ENCODE measurements around the gene PPP2R3C.
"Not testable (repeated sequence)": the region's sequence is repeated elsewhere in the genome, so short reads cannot be mapped to it uniquely, and the experiment has no call there.

The PPP2R3C gene

DNA sequence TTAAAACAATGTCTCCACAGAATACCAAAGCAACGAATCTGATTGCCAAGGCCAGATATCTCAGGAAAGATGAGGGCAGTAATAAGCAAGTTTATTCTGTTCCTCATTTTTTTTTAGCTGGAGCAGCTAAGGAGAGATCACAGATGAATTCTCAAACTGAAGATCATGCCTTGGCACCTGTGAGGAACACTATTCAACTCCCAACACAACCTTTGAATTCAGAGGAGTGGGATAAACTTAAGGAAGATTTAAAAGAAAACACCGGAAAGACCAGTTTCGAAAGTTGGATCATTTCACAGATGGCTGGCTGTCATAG is 1.6 kb upstream of the PPP2R3C start:
- no peak for DNase-seq

DNA sequence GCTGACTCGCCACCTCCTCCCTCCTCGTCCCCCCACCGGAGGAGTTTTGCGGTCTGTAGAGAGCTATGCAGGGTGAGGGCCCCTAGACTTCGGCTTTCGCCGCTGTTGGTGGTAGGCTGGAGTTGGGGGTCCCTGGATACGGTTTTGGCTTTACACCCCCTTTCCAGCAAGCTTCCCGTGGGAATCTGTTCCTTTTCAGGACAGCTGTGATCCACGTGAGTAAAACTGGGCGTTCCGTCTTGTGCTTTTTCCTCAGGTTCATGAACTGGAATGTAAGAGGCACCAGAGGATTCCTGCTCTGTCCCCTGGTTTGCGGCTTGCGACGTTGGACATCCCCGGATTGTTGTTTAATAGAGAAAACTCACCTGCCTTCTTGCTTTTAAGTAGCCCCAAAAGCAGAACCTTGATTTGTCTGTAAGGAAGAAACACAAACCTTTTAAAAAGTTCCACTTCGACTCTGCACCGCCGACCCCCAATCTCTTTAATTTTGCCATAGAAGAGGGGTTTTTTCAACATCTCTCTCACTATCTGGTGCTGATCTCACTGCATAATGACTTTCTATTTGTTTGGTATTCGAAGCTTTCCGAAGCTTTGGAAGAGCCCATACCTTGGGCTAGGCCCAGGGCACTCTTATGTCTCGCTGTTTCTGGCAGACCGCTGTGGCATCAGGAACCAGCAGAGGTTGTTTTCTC is 1.1 kb upstream of the PPP2R3C start:
- DNase-seq = no peak

DNA sequence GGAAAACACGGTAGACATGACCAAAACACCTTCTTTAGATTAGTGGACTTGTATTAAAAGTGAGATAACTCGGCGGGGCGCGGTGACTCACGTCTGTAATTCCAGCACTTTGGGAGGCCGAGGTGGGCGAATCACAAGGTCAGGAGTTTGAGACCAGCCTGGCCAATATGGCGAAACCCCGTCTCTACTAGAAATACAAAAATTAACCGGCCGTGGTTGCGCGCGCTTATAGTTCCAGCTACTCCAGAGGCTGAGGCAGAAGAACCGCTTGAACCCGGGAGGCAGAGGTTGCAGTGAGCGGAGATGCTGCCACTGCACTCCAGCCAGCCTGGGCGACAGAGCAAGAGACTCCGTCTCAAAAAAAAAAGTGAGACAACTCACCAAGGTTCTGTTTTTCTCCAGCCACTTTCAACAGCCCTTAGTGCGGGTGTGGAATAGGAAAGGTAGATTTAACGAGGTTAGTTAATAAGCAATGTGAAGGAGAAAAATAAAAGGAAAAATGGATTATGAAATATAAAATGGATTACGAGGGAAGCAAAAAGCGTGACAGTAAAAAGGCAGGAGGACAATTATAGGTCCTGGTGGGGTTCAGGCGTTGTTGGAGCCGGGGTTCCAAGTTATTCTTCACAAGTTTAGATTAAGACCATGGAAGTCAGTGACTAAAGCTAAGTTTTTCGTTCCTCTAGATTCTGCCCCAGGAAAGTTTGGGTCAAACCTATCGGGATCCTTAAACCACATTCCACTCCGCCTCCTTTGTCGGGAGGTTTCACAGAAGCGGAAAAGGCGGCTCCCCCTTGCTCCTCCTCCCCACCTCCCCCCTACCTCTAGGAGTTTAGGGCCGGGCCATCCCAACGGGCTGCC is 534 bp downstream of the PPP2R3C start:
- no peak for DNase-seq

DNA sequence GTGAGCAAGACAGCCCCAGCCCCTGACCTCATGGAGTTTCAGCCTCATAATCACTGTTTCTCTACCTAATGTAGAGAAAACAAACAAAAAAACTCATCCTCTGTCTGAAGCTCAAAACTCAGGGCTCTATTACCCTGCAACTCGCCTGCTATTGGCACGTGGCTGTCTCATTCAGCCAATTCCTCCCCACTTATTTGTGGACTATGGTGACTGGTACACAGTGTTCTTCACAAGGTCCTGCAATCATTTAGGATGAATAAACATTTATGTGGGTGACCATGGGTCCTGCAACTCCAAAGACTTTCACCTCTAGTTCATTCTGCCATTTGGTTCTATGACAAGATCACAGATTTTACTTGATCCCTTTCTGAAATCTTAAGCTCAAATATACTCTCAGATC is 4.7 kb downstream of the PPP2R3C start:
- DNase-seq = no peak

DNA sequence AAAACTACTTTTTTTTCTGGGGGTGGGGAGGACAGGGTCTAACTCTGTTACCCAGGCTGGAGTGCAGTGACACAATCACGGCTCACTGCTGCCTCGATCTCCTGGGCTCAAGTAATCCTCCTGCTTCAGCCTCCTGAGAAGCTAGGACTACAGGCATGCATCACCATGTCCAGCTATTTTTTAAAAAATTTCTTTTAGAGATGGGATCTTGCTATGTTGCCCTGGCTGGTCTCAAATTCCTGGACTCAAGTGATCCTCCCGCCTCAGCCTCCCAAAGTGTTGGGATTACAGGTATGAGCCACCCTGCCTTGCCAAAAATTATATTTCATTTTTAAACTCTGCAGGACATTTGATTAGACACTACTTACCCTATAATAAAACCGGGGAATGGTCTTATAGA is 5.5 kb downstream of the PPP2R3C start:
- no peak for DNase-seq

DNA sequence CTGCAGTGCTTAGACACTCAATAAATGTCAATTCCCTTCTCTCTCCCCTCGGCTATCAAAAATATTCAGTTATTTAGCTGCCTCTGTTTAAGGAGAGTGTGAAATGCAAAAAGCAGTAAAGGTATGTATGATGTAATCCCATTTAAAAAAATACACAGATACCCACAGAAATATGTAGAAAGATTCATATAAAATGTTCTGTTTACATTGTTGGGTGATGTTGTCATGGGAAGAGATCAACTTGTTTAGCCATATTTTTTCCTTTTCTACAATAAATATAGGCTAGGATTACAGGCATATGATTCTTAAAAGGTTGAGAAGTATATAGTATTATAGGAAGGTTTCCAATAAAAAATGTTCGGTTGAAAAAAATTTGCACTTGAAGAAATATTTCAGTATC is 7.8 kb downstream of the PPP2R3C start:
- no peak for DNase-seq

DNA sequence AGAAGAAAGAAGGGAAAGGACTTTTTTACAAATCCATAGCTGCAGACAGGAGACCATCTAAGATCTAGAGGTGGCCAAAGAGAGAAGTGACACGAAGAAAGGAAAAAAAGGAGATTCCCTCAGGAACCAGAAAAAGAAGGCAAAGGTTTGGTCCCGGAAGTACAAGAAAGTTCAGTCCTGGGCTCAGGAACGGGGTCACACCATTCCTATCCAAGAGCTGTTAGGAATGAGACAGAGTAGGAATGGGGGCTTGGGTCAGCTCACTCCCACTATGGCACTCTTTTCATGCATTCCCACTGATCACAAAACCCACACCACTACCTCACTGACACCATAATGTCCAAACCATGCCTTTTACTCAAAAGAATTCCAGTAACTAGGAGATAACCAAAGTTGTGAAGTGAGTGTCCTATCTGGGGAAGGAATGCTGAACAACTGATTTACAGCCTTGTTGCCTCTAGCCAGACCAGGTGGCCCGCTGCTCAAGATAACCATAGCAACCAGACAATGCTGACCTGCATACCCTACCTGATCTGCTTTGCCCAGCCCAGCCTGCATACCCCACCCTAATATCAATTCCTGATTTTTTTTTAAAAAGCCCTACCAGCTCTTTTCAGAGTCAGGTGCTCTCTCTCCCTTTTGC is 8.4 kb downstream of the PPP2R3C start:
- DNase-seq = no peak

DNA sequence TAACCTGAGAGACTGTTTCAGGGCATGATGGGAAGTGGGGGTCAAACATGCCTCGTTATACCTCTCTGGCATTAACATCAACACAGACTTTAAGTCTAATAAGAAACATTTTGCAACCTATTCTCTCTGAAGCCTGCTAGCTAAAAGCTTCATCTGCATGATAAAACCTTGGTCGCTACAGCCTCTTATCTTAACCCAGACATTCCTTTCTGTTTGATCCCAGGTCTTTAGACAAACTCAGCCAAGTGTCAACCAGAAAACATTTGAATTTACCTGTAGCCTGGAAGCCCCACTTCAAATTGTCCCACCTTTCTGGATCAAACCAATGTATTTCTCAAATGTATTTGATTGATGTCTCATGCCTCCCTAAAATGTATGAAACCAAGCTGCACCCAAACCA is 9.1 kb downstream of the PPP2R3C start:
- DNase-seq = no peak

DNA sequence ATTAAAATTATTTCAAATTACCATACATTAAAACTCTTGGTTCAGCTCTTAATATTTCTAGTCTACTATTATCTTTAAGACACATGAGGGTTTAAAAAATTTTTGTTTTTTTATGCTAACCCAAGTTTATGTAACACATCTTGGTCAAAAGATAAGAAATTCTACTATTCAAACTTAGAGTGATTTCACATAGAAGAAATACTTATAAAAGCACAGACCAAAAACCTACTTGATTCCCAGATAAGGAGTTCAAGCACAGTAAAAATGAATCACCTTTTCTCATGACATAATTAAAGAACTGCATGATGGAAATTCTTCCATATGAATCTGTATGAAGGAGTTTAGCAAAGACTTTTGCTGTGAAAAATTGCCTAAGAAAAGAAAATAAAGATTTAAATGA is 13.9 kb downstream of the PPP2R3C start:
- no peak for DNase-seq

DNA sequence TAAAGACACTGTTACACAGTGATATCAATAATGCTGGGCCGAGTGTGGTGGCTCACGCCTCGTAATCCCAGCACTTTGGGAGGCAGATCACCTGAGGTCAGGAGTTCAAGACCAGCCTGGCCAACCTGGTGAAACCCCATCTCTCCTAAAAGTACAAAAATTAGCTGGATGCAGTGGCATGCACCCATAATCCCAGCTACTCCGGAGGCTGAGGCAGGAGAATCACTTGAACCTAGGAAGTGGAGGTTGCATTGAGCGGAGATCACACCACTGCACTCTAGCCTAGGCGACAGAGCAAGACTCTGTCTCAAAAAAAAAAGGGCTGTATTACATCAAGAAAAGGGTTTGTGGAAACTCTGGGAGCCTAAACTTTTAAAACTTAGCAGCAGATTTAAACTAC is 27.1 kb downstream of the PPP2R3C start:
- not testable (repeated sequence) for DNase-seq

DNA sequence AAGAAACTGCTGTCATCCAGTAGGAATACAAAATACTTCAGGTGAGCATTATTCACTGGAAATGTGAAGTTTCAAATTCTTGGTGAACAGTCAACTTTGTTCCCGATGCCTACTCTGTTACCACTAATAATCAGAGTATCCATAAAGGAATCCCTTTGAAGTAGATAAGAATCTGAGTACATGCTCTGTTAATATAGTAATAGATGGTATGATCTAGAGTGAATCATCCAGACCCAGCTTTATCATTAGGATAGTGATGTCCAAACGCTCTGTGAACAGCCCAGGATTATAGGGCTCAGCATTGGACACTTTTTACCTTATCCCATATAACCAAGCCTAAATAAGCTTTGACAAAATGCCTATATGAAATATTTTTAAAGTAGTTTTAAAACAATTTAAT is 33.3 kb downstream of the PPP2R3C start:
- no peak for DNase-seq

DNA sequence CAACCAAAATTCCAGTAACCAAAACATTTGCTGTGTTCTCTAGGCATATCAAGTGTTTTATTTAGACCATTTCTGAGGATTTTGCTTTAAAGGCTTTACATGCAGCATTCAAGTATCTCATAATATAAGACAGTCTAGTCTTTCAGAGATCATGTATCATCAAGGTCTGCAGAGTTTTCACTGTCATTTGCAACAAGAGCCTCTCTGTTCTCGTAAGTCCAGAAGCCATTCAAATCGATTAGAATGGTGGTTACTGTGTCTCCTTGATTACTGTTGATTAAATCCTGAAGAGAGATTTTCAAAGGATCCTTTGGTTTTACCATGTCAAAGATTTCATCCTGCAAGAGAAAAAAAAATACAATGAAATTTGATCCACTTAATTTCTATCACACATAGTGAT is 36.3 kb downstream of the PPP2R3C start:
- no peak for DNase-seq

DNA sequence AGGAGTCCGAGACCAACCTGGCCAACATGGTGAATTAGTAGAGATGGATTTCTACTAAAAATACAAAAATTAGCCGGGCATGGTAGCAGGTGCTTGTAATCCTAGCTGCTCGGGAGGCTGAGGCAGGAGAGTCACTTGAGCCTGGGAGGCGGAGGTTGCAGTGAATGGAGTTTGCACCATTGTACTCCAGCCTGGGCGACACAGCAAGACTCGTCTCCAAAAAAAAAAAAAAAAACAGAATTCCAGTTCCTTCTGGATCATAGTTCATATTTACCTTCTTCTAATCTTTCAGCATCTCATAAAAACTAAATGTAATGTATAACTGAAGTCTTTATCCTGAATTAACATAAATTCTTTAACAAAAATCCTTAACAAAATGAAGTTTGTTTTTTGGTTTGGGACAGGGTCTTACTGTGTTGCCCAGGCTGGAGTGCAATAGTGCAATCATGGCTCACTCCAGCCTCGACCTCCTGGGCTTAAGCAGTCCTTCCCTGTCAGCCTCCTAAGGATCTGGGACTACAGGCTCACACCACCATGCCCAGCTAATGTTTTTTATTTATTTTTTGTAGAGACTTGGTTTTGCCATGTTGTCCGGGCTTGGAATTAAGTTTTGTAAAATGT is 38.1 kb downstream of the PPP2R3C start:
- no peak for DNase-seq

DNA sequence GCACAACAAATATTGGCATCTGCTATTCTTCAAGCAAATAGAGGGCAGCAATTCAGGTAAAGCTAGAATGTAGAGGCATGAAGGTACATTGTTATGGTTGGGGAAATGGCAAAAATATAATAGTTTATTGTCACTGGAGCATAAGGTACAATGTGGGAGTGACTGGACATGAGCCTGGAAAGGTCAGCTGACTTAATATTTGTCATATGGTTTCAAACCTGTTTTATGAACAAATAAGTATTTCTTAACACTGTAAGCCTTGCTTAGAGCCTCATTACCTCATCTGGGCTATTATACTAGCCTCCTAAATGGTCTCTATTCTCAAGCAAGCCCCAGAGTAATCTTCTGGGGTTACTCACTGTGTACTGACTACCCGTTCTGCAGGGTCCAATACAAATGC is 42.0 kb downstream of the PPP2R3C start:
- no peak for DNase-seq

DNA sequence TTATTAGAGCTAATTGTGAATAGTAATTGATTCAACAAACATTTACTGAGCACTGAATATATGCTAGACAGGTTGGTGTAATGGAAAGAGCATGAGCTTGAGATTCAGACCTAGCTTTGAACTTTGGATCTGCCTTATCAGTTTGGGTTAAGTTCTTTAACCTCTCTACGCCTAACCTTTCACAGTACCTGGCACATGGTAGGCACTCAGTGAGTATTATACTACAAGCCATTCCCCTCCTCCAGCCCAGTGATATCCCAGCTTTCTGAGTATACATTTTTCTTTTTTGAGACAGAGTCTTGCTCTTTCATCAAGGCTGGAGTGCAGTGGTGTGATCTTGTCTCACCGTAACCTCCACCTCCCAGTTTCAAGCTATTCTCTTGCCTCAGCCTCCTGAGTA is 43.7 kb downstream of the PPP2R3C start:
- no peak for DNase-seq

DNA sequence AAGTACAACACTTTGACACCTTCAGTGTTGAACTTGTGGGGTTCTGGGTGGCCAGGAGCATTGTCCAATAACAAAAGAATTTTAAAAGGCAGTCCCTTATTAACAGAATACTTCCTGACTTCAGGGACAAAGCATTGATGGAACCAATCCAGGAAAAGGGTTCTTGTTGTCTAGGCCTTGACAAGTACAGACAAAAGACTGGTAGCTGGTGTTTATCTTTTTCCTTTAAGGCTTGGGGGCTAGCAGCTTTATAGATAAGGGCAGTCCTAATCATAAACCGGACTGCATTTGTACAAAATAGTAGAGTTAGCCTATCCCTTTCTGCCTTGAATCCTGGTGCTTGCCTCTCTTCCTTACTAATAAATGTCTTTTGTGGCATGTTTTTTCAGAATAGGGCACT is 48.3 kb downstream of the PPP2R3C start:
- DNase-seq = no peak

DNA sequence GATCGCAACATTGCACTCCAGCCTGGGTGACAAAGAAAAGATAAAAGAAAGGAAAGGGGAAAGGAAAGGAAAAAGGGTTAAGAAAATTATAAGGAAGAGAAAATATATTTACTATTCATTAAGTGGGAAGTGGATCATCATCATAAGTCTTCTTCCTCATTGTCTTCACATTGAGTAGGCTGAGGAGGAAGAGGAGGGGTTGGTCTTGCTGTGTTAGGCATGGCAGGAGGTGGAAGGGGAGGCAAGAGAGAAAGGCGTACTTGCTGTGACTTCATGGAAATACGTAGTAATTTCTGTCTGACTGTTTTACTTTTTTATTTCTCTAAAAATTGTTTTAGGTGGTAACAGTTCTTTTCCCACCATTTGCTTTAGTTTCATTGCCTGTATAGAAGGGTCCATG is 49.6 kb downstream of the PPP2R3C start:
- DNase-seq = no peak

DNA sequence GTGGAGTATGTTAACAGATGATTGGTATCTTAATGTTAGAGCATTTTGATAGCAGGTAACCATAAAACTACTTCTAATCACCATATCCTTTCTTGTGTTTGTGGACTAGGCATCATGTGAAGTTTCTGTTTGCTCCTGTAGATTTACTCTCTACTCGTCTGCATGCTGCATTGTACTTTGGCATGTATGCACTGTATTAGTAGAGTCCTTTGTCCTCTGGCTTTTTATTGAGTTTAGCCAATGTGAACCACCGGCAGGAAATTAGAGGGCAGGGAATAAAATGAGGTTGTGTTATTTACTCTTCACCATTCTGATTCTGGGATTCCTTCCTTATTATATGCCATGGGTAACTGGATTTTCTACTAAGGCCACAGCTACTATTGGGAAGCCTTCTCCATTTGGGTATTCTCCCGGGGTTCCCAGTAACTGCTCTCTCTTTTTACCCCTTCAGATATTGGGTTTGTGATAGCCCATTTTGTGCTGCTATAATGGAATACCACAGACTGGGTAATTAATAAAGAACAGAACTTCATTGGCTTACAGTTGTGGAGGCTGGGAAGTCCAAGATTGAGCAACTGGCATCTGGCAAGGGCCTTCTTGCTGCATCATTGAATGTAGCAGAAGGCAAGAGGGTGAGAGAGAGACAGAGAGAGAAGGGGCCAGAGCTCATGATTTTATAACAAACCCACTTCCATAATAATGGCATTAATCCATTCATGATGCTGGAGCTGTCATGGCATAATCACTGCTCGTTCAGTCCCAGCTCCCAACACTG is 53.4 kb downstream of the PPP2R3C start:
- no peak for DNase-seq

DNA sequence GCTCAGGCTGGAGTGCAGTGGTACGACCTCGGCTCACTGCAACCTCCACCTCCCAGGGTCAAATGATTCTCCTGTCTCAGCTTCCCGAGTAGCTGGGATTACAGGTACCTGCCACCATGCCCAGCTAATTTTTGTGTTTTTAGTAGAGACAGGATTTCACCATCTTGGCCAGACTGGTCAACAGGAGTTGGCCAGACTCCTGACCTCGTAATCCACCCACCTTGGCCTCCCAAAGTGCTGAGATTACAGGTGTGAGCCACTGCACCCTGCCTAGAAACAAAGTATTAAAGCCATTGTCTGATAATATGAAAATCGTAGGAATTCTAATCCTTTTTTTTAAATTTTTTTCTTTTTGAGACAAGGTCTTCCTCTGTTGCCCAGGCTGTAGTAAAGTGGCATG is 56.1 kb downstream of the PPP2R3C start:
- not testable (repeated sequence) for DNase-seq

DNA sequence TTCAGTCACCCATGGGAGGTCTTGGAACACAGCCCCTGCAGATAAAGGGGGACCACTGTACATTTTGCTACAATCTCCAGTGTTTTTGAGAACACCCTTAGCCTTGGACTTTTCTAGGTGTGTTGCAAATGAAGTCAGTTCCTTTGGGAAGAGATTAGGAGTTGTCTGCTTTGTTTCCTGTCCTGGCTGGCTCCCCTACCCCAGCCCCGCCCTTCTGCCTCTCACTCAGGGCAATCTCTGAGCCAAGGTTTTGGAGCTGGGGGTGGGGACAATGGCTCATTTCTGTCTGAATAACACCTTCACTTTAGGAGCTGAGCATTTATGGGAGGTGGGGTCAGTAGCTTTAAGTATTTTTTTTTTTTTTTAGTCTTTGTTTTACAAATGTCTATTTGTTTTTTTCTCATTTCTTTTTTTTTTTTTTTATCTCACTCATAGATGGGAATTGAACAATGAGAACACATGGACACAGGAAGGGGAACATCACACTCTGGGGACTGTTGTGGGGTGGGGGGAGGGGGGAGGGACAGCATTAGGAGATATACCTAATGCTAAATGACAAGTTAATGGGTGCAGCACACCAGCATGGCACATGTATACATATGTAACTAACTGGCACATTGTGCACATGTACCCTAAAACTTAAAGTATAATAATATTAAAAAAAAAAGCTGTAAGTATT is 60.5 kb downstream of the PPP2R3C start:
- not testable (repeated sequence) for DNase-seq

DNA sequence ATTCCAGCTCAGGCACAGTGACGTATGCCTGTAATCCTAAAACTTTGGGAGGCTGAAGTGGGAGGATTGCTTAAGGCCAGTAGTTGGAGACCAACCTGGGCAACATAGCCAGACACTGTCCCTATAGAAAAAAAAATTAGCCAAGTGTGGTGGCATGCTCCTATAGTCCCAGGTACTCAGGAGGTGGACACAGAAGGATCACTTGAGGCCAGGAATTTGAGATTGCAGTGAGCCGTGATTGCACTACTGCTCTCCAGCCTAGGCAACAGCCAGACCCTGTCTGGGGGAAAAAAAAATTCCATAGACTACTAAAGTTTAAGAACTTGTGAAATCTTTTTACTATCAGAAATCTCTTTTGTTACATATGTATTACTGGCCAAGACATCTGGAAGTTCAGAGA is 69.2 kb downstream of the PPP2R3C start:
- DNase-seq = no peak

DNA sequence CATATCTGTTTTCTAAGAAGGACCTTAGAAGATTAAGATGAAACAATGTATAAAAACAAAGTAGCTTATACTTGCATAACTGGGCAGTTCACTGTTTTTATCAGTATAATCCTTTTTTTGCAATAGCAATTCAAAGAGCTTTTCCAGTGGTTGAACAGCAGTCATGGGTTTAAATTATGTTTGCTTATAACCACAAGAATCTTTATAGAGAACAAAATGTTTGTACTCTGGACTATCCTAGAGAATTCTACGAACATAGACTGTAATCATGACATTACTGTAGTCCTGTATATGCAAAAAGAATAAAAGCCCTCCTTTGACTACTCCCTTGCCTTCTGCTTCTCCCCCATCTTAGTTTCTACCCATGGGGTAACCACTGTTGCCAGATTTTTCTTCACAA is 70.0 kb downstream of the PPP2R3C start:
- no peak for DNase-seq
